Gastroesophageal sphincter (tissue), 3 donors: ENCODE measurements around the gene TOLLIP.
"Not testable (repeated sequence)": the region's sequence is repeated elsewhere in the genome, so short reads cannot be mapped to it uniquely, and the experiment has no call there.

Experiments used
- CTCF ChIP-seq, 4 experiments: fragments of 200-600 bp in 2 of 4; fragments of 450-650 bp in 2 of 4; sonication (generic) in 1 of 4; IDR thresholded peaks; one replicate each; pipeline ENCODE4 v1.5.1; 2017 to 2019; ENCODE audit warnings: antibody characterized with exemption in 4 of 4, mild to moderate bottlenecking in 2 of 4, moderate library complexity in 2 of 4
- EP300 ChIP-seq: sonication (generic); formaldehyde crosslinking; IDR thresholded peaks from one replicate; pipeline ENCODE4 v1.6.1; 2017; ENCODE audit warnings: antibody characterized with exemption, mild to moderate bottlenecking
- POLR2A ChIP-seq, 2 donors: fragments of 450-650 bp; IDR thresholded peaks; one replicate each; pipeline ENCODE4 v1.6.1; 2017; ENCODE audit warnings: antibody characterized with exemption in 2 of 2, mild to moderate bottlenecking in 2 of 2, moderate library complexity in 1 of 2
- POLR2AphosphoS5 ChIP-seq: sonication (generic); formaldehyde crosslinking; IDR thresholded peaks from one replicate; pipeline ENCODE4 v1.6.1; 2017; ENCODE audit warnings: antibody characterized with exemption

GRCh38 chr11:1266976-1267375 is 42.5 kb downstream of the TOLLIP start:
- not testable (repeated sequence) for TF ChIP-seq CTCF (IDR thresholded peaks at IDR 0.05); POLR2AphosphoS5; POLR2A (IDR thresholded peaks at IDR 0.05); EP300
